PC-3 (cell line): ENCODE data around the gene ATN1. TPM values are rescaled to one million over a fixed set of nuclear protein-coding genes. Genes with fewer than 3 reads are reported as not detected.

ENCODE experiments used
- ATAC-seq: fragments of 200-7000 bp; cut with Tn5 transposase; 2 replicates; pipeline ENCODE4 v1.9.1; 2020; ENCODE audit warnings: mild to moderate bottlenecking, moderate library complexity
- BruUV-seq: library from RNA; stranded (reverse); fragments of 400-500 nt; replicated peaks from 2 replicates; lab custom pipeline; 2021; lab: Mats Ljungman, UMichigan
- CTCF ChIA-PET: fragments of 300-600 bp; sonication (Branson Sonifier 250); formaldehyde crosslinking; loops from one replicate; lab custom pipeline; 2022; ENCODE audit warnings: antibody characterized with exemption; lab: Charles Lee
- POLR2A ChIA-PET: fragments of 300-600 bp; sonication (Branson Sonifier 250); formaldehyde crosslinking; loops from one replicate; lab custom pipeline; 2022; ENCODE audit warnings: antibody characterized with exemption; ENCODE audit not compliant: unreplicated experiment; lab: Charles Lee
- DNase-seq: peaks from one replicate; pipeline ENCODE4 v3.0.0-alpha.2; 2015
- H2AFZ ChIP-seq: fragments of 300-600 bp; sonication (generic); 2 replicates; pipeline ENCODE4 v1.6.0; 2016; ENCODE audit warnings: antibody characterized with exemption, low read length
- H3F3A ChIP-seq: fragments of 300-600 bp; sonication (generic); one replicate; pipeline ENCODE4 v1.6.0; 2017; ENCODE audit warnings: antibody characterized with exemption, low read length, control low read depth, mild to moderate bottlenecking; ENCODE audit not compliant: unreplicated experiment
- H3K27ac ChIP-seq: fragments of 300-600 bp; sonication (generic); 2 replicates; pipeline ENCODE4 v1.5.1; 2016; ENCODE audit warnings: mild to moderate bottlenecking, low read length
- H3K27me3 ChIP-seq: fragments of 300-600 bp; sonication (generic); 2 replicates; pipeline ENCODE4 v1.6.1; 2016; ENCODE audit warnings: low read length, mixed read lengths
- H3K36me3 ChIP-seq: fragments of 300-600 bp; sonication (generic); 2 replicates; pipeline ENCODE4 v1.6.1; 2016; ENCODE audit warnings: low read depth, mixed run types, low read length, mixed read lengths
- H3K4me1 ChIP-seq: fragments of 300-600 bp; sonication (generic); 2 replicates; pipeline ENCODE4 v1.5.1; 2016; ENCODE audit warnings: low read length; ENCODE audit not compliant: insufficient read depth
- H3K4me2 ChIP-seq: fragments of 300-600 bp; sonication (generic); 2 replicates; pipeline ENCODE4 v1.6.0; 2016; ENCODE audit warnings: low read length
- H3K4me3 ChIP-seq: fragments of 300-600 bp; sonication (generic); 2 replicates; pipeline ENCODE4 v1.5.1; 2016; ENCODE audit warnings: mild to moderate bottlenecking, low read length, mixed read lengths
- H3K79me2 ChIP-seq: fragments of 300-600 bp; sonication (generic); 2 replicates; pipeline ENCODE4 v1.6.1; 2017; ENCODE audit warnings: low read length, mixed read lengths
- H3K9ac ChIP-seq: fragments of 300-600 bp; sonication (generic); 2 replicates; pipeline ENCODE4 v1.6.0; 2016; ENCODE audit warnings: mild to moderate bottlenecking, low read length
- H3K9me2 ChIP-seq: fragments of 300-600 bp; sonication (generic); replicated peaks from 2 replicates; pipeline ENCODE4 v1.6.1; 2016; ENCODE audit warnings: mixed run types, low read length, mixed read lengths
- H3K9me3 ChIP-seq: fragments of 300-600 bp; sonication (generic); 2 replicates; pipeline ENCODE4 v1.6.1; 2016; ENCODE audit warnings: low read length, mixed read lengths
- H4K20me1 ChIP-seq: fragments of 300-600 bp; sonication (generic); 2 replicates; pipeline ENCODE4 v1.6.1; 2016; ENCODE audit warnings: low read length, mixed read lengths
- CTCF ChIP-seq: fragments of 300-600 bp; sonication (generic); conservative IDR thresholded peaks from 2 replicates; pipeline ENCODE4 v1.5.1; 2017; ENCODE audit warnings: antibody characterized with exemption, low read depth, mild to moderate bottlenecking, low read length
- EZH2 ChIP-seq: fragments of 300-600 bp; sonication (generic); IDR thresholded peaks from one replicate; pipeline ENCODE4 v1.6.1; 2017; ENCODE audit warnings: antibody characterized with exemption, mild to moderate bottlenecking, low read length; ENCODE audit not compliant: unreplicated experiment
- EZH2phosphoT487 ChIP-seq: fragments of 300-600 bp; sonication (generic); IDR thresholded peaks from 2 replicates; pipeline ENCODE4 v1.6.1; 2018; ENCODE audit warnings: mild to moderate bottlenecking, antibody characterized with exemption, low read length, borderline replicate concordance
- intact Hi-C: fragments of 100-400 bp; cut with micrococcal nuclease; formaldehyde crosslinking; loops from 2 replicates; pipeline ENCODE4 v1.9.0; 2023
- total RNA-seq: library from RNA; depleted of rRNA; stranded (reverse); fragments of >200 nt; gene quantifications from 2 replicates; pipeline ENCODE4 v1.2.3, GENCODE V29; 2014

Gene ATN1
- total RNA-seq, 1 experiment from 2014 or later = 11.6 TPM

DNA sequence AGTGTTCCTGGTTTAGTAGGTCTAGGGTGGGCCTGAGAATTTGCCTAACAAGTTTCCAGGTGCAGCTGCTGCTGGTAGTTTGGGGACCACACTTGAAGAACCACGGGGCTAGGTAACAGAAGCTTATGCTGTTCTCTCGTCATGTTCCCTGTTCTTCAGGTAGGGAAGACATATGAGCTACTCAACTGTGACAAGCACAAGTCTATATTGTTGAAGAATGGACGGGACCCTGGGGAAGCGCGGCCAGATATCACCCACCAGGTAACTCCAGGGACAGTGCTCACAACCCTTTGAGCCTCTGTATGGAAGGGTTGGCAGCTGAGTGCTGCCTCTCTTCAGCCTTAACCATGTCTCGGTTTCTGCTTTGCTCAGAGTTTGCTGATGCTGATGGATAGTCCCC, 46.4 kb downstream of the ATN1 start:
- Histone ChIP-seq H3K9me2 (no peaks in the 10 kb centered on the region), H3K36me3 (peaks cover 31% of the 10 kb centered on the region), H3K27ac (no peak overlapping the region), H3K9ac (no peak overlapping the region), H3K9me3 (no peaks in the 10 kb centered on the region), H3K79me2 (peaks cover 39% of the 10 kb centered on the region), H3K4me2 (no peak overlapping the region), H3K4me3 (no peak overlapping the region), H3K4me1 (peaks cover 14% of the 10 kb centered on the region), H3F3A (no peaks in the 10 kb centered on the region), H4K20me1 (no peaks in the 10 kb centered on the region), H3K27me3 (no peaks in the 10 kb centered on the region), H2AFZ (no peak overlapping the region)
- ATAC-seq (no peak), DNase-seq (no peak)
- intact Hi-C loops = loop anchor here (5.0 kb wide), 1 partner anchor 43 kb away; the partner anchor contains the start of gene LPCAT3
- no TSS peak for BruUV-seq
- POLR2A ChIA-PET = no interaction called here
- TF ChIP-seq EZH2phosphoT487 (no peak), CTCF (no peak), EZH2 (no peak)
- CTCF ChIA-PET = no interaction called here

GRCh38 chr12:6975297-6976032, 47.7 kb downstream of the ATN1 start:
- intact Hi-C loops = no loop called here
- H3F3A ChIP-seq = no peaks in the 10 kb centered on the region
- ATAC-seq (no peak), DNase-seq (no peak)
- H3K4me1 ChIP-seq = peaks cover 14% of the 10 kb centered on the region
- no peaks in the 10 kb centered on the region for H4K20me1 ChIP-seq
- no peak overlapping the region for H2AFZ ChIP-seq
- no TSS peak for BruUV-seq
- H3K9ac ChIP-seq = no peak overlapping the region
- H3K4me2 ChIP-seq = no peak overlapping the region
- H3K9me2 ChIP-seq = no peaks in the 10 kb centered on the region
- peaks cover 26% of the 10 kb centered on the region for H3K79me2 ChIP-seq
- POLR2A ChIA-PET = no interaction called here
- no peak overlapping the region for H3K27ac ChIP-seq
- H3K36me3 ChIP-seq = peaks cover 28% of the 10 kb centered on the region
- CTCF ChIA-PET = no interaction called here
- H3K27me3 ChIP-seq = no peaks in the 10 kb centered on the region
- no peak for TF ChIP-seq EZH2
- no peak for TF ChIP-seq EZH2phosphoT487
- TF ChIP-seq CTCF = no peak
- no peak overlapping the region for H3K4me3 ChIP-seq
- no peaks in the 10 kb centered on the region for H3K9me3 ChIP-seq

- Histone ChIP-seq H3K4me3 (no peak overlapping the region), H3K4me1 (peaks cover 1% of the 10 kb centered on the region; the same call in 1 of the 2 replicates), H4K20me1 (no peaks in the 10 kb centered on the region), H3K27me3 (no peaks in the 10 kb centered on the region), H3K9me3 (no peaks in the 10 kb centered on the region), H3K79me2 (peaks cover 6% of the 10 kb centered on the region), H3K4me2 (no peak overlapping the region), H3K27ac (no peak overlapping the region), H3K9ac (no peak overlapping the region), H3F3A (no peaks in the 10 kb centered on the region), H3K9me2 (no peaks in the 10 kb centered on the region), H2AFZ (no peak overlapping the region), H3K36me3 (peaks cover 28% of the 10 kb centered on the region)
- no peak for TF ChIP-seq EZH2
- TF ChIP-seq CTCF = no peak
- no peak for TF ChIP-seq EZH2phosphoT487
- intact Hi-C loops = no loop called here
- ATAC-seq (no peak), DNase-seq (no peak)
- CTCF ChIA-PET = no interaction called here
- POLR2A ChIA-PET = interaction anchor here (0.6 kb wide), 2 partner anchors 40 to 92 kb away, joined by 5 to 6 read pairs; no protein-coding TSS in a partner anchor
- BruUV-seq = no TSS peak
Measured at GRCh38 chr12:6977653-6978052, 49.9 kb downstream of the ATN1 start.
